ENCODE measurements around the gene PTCD2. TPM values are rescaled to one million over a fixed set of nuclear protein-coding genes. Genes with fewer than 3 reads are reported as not detected.

Gene PTCD2
- total RNA-seq, 1 donor from 2014 or later, result 9.4 TPM

DNA sequence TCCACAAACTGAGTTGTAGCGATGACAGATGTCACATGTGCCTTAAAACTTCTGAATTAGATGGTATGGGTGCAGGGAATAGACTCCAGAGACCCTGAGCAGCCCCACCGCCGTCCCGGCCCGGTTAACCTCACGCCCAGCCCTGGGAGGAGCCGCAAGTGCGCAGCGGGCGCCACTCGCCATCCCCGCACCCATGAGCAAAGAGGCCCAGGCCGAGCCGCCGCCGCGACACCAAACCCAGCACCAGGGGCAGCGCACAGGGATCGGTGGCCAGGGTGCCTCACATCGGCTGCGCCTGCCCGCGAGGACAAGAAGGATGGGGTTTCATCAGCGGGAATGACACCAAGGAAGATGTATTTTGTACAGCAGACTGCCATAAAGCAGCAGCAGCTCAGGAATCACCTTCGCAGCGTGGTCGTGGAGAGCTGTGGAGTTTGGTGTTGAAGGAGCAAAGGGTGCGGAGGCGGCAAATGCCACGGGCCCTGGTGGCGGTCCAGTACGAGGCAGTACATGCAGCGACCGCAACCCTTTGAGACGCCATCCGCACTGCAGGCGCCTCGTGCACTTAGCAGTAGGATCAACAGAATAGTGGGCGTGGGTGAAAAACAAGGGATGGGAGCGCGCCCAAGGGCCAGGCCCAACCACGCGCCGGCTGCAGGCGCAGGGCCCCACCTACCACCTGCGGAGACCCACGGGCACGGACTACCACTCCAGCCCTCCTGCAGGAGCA lies 97.3 kb downstream of the PTCD2 start:
- no peak overlapping the region for H3K4me3 Mint-ChIP-seq (ENCODE audit: unreplicated experiment)
- peak; percentile 86 for DNase-seq (ENCODE audit: extremely low spot score, unreplicated experiment)
- no peak overlapping the region for H3K27ac Mint-ChIP-seq (ENCODE audit: unreplicated experiment)
- H3K9me3 Mint-ChIP-seq (ENCODE audit: unreplicated experiment), result no peaks in the 10 kb centered on the region
- TF ChIP-seq, protein P1, sequence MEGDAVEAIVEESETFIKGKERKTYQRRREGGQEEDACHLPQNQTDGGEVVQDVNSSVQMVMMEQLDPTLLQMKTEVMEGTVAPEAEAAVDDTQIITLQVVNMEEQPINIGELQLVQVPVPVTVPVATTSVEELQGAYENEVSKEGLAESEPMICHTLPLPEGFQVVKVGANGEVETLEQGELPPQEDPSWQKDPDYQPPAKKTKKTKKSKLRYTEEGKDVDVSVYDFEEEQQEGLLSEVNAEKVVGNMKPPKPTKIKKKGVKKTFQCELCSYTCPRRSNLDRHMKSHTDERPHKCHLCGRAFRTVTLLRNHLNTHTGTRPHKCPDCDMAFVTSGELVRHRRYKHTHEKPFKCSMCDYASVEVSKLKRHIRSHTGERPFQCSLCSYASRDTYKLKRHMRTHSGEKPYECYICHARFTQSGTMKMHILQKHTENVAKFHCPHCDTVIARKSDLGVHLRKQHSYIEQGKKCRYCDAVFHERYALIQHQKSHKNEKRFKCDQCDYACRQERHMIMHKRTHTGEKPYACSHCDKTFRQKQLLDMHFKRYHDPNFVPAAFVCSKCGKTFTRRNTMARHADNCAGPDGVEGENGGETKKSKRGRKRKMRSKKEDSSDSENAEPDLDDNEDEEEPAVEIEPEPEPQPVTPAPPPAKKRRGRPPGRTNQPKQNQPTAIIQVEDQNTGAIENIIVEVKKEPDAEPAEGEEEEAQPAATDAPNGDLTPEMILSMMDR (IDR thresholded peaks at IDR 0.05), result no peak
- H3K4me1 Mint-ChIP-seq (ENCODE audit: unreplicated experiment), result no peaks in the 10 kb centered on the region
- H3K36me3 Mint-ChIP-seq (ENCODE audit: unreplicated experiment), result peaks cover 2% of the 10 kb centered on the region
- no peaks in the 10 kb centered on the region for H3K27me3 Mint-ChIP-seq (ENCODE audit: unreplicated experiment)

Other genes with a start within 250 kb of the PTCD2 start
- gene MAP1B, start 212.9 kb upstream of the PTCD2 start, total RNA-seq, result 189 and 207 TPM in 2 replicates
- 45.5 and 57.7 TPM in 2 replicates for gene MRPS27, start 133 bp upstream of the PTCD2 start, total RNA-seq
- gene ZNF366, start 187.0 kb downstream of the PTCD2 start, total RNA-seq, result not detected in 2 replicates

Measured in osteocyte (in vitro differentiated cells).